ENCODE measurements around the gene EVX1. TPM values are rescaled to one million over a fixed set of nuclear protein-coding genes. Genes with fewer than 3 reads are reported as not detected.

EVX1 gene
- total RNA-seq, 2 experiments from 2014 or later: not detected

DNA sequence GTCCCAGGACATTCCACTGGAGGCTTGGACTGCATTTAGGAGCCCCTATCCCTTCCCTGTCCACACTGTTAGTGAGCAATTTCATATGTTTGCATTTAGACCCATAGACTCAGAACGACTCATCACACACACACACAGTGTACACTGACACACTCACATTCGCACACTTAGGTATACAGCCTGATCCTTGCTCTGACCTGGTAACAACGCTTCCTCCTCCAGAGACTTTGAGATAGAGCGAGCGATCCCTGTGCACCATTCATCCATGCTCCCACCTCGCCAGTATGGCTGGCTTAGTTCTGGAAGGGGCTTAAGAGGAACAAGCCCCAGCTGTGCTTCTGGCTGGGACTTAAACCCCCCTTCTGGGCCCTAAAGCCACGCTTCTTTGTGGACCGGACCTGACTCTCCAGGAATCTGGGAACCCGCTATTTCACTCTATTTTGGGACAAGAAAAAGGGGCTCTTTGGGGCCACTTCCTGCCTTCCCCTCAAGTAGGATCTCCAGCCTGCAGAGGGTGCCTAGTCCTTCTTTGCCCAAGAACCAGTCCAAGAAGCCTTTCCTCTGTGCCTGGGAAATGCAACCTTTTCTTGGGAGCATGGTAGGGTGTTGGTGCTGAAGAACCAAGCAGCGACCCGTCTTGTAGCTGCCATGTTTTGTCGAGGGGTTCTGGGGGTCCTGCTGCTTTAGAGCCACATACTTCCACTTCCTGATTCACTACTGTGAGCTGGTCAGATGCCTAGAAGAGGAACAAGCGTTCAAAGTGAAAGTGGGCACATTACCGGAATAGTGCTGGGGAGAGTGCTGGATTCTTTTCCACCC lies 41.6 kb upstream of the EVX1 start:
- CTCF ChIA-PET: interaction anchor here (2.4 kb wide), 1 partner anchor 21 kb away, joined by 10 read pairs; no protein-coding TSS in a partner anchor
- peak overlapping the region; percentile 67 for H3K27ac Mint-ChIP-seq
- peaks cover 91% of the 10 kb centered on the region for H3K27me3 Mint-ChIP-seq
- ATAC-seq (no peak), DNase-seq (no peak)
- H3K36me3 Mint-ChIP-seq: no peaks in the 10 kb centered on the region
- peaks cover 32% of the 10 kb centered on the region for H3K4me1 Mint-ChIP-seq
- peak overlapping the region; percentile 26 for H3K4me3 Mint-ChIP-seq
- H3K9me3 Mint-ChIP-seq (ENCODE audit: low read depth): no peaks in the 10 kb centered on the region

DNA sequence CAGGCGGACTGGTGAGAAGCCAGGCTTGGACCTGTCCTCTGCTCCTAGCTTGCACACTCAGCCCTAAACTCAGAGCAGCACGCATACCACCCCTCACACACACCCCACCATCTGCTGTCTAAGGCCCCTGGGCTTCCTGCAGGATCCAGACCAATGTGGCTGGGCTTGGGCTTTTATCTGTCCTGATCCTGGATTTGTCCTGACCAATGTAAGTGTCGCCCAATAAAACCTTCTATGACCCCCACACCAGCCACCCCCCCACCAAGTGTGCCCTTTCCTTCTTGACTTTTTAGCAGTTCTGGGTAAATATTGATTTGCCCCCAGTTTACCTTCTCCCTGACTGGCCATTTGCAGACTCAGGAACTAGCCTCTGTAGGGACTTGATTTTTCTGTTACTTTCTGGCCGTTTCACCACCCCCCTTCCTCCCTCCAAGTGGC lies 41.0 kb upstream of the EVX1 start:
- CTCF ChIA-PET: interaction anchor here (1.2 to 2.4 kb wide), 2 partner anchors 10 to 22 kb away, joined by 4 to 10 read pairs; no protein-coding TSS in a partner anchor
- H3K36me3 Mint-ChIP-seq: no peaks in the 10 kb centered on the region
- ATAC-seq: no peak
- no peak overlapping the region for H3K27ac Mint-ChIP-seq
- H3K9me3 Mint-ChIP-seq (ENCODE audit: low read depth): no peaks in the 10 kb centered on the region
- H3K4me3 Mint-ChIP-seq: no peak overlapping the region
- H3K27me3 Mint-ChIP-seq: peaks cover 92% of the 10 kb centered on the region
- peaks cover 30% of the 10 kb centered on the region for H3K4me1 Mint-ChIP-seq
- DNase-seq: no peak

DNA sequence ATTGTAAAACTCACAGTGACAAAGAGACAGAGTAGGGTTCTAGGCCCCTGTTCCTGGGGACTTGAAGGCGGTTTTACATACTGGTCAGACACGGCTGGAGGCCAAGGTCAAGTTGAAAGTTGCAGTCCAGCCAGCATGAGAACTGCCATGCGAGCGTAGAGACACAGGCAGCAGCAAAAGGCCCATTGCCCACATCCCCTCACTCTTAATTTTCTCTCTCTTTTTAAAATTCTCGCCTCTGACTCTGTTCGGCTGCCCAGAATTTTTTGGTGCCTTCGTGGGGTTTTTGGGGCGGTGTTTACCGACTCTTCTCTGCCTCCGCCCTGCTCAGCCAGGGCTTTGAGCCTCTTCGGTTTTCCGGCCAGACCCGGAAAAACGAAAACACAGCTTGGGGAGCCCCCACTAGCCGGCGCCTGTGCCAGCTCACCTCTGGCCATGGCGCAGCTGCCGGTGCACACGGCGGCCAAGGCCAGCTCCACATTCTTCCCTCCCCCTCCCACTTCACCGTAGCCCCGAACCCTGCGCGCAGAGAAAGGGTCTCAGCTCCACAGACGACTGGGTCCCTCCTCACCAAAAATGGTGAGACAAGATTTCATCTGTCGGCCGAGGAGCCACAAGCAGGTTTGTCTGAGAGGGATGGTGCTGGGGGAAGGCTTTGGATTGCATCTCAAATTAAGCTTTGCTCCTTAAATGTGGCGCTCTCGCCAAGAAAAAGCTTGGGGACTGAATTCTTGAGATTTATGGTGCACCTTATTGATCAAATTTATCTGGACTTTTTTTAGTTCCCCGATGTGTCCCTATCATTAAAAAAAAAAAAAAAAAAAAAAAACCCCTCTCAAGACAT lies 40.4 kb upstream of the EVX1 start:
- H3K4me1 Mint-ChIP-seq: peaks cover 30% of the 10 kb centered on the region
- H3K9me3 Mint-ChIP-seq (ENCODE audit: low read depth): no peaks in the 10 kb centered on the region
- no peak for ATAC-seq
- no peak overlapping the region for H3K27ac Mint-ChIP-seq
- CTCF ChIA-PET: interaction anchor here (1.2 to 2.4 kb wide), 2 partner anchors 9 to 23 kb away, joined by 4 to 10 read pairs; no protein-coding TSS in a partner anchor
- no peak for DNase-seq
- peaks cover 92% of the 10 kb centered on the region for H3K27me3 Mint-ChIP-seq
- no peaks in the 10 kb centered on the region for H3K36me3 Mint-ChIP-seq
- H3K4me3 Mint-ChIP-seq: no peak overlapping the region

DNA sequence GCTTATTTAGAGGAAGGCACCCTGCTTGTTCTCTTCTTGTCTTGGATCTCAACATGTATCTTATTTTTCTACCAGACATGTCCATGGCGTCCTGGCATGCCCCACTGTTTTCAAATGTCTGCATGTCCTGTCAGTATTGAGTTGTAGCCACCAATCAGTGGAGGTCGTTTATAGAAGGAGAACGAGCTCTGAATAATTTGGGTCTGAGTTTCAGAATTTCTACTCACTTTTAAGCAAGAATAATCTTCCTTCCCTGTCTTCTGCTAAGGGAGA lies 39.8 kb upstream of the EVX1 start:
- Mint-ChIP-seq H3K4me1 (peaks cover 30% of the 10 kb centered on the region), H3K36me3 (no peaks in the 10 kb centered on the region), H3K4me3 (no peak overlapping the region)

DNA sequence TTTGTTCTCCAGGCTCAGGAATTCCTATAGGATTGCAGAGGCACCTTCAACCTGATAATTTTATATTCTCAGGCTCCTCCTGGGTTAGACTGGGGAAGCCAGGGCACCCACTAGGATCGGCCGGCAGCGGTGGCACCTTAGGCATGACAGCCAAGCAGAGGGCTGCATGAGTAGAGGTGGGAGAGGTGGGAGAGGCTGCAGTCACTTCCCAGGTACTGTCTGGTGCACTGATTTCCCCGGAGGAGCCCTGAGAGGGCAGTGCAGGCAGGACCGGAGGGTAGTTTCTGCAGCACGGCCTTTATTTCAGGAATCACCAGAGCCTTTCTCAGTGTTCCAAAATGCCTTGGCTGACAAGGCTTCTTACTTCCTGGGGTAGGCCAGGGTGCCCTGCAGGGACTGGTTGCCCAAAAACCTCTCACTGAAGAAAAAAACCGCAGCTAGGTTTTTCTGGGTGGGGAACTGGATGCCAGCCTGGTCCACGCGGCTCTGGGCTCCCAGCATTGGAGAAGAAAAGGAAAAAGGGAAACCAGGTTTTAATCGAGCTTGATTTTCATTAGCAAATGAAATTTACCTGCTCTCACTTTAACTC lies 39.1 kb upstream of the EVX1 start:
- H3K27ac Mint-ChIP-seq: no peak overlapping the region
- CTCF ChIA-PET: interaction anchor here (0.6 to 2.5 kb wide), 5 partner anchors 8 to 56 kb away, joined by 3 to 10 read pairs (median 4); no protein-coding TSS in a partner anchor
- DNase-seq: peak; percentile 15
- H3K9me3 Mint-ChIP-seq (ENCODE audit: low read depth): no peaks in the 10 kb centered on the region
- no peak for ATAC-seq
- no peak overlapping the region for H3K4me3 Mint-ChIP-seq
- no peaks in the 10 kb centered on the region for H3K36me3 Mint-ChIP-seq
- peaks cover 92% of the 10 kb centered on the region for H3K27me3 Mint-ChIP-seq
- peaks cover 30% of the 10 kb centered on the region for H3K4me1 Mint-ChIP-seq

More for the DNA sequence above, 39.8 kb upstream of the EVX1 start:
- CTCF ChIA-PET: interaction anchor here (1.2 to 2.4 kb wide), 2 partner anchors 9 to 23 kb away, joined by 4 to 10 read pairs; no protein-coding TSS in a partner anchor
- Mint-ChIP-seq H3K27me3 (peaks cover 92% of the 10 kb centered on the region), H3K9me3 (ENCODE audit: low read depth) (no peaks in the 10 kb centered on the region), H3K27ac (no peak overlapping the region)
- no peak for ATAC-seq
- no peak for DNase-seq

DNA sequence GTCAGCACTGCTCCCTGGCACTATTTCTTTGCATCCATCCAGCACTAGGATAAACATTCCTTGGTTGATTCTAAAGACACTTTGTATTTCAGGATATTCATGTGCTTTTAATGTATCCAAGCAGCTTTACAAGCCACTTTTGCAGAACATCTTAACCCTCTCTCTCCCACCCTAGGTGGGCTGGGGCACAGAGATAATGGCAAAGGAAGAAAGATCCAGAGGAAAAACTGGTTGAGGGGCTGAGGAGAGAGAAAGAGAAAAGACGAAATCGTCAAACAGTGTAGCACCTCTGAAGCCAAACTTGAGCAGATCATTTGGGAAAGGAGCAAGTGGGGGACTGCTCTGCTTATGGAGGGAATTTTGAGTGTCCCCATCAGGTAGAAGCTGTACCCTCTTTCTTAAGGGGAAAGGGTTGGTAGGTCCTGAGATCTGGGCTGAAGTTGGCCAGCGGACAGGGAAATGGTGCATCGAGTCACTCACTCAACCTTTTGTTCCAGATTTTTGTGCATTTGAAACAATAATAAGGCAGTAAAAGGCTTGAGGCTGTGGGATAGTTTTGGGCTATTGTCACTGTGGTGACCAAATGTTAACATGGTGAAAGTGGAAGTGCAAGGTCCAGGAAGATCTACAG lies 38.5 kb upstream of the EVX1 start:
- peaks cover 91% of the 10 kb centered on the region for H3K27me3 Mint-ChIP-seq
- H3K27ac Mint-ChIP-seq: no peak overlapping the region
- CTCF ChIA-PET: interaction anchor here (0.6 to 2.5 kb wide), 4 partner anchors 8 to 55 kb away, joined by 3 to 8 read pairs (median 4); no protein-coding TSS in a partner anchor
- no peaks in the 10 kb centered on the region for H3K36me3 Mint-ChIP-seq
- H3K4me3 Mint-ChIP-seq: no peak overlapping the region
- ATAC-seq: no peak
- no peaks in the 10 kb centered on the region for H3K9me3 Mint-ChIP-seq (ENCODE audit: low read depth)
- H3K4me1 Mint-ChIP-seq: peaks cover 28% of the 10 kb centered on the region
- DNase-seq: no peak

DNA sequence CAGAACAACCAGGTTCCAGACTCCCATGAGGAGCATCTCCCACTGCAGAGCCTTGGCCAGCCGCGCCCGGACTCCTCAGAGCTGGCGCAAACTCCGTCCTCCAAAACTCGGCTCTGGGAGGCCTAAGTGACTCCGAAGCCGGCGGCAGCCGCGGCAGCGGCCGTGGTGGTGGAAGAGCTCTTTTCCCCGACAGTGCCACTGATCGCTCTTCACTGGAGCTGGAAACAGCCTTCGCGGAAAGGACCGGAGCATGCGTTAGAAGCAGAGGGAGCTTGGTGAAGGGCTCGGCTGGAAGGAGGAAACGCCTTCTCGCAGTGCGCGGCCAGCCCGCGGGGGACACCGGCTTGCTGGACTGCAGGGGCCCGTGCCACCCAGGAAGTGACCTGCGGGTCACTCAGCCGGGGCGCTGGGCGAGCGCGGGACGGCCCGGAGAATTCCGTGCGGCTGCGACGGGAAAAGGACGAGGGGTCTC lies 37.7 kb upstream of the EVX1 start:
- H3K36me3 Mint-ChIP-seq: no peaks in the 10 kb centered on the region
- ATAC-seq (no peak), DNase-seq (peak; percentile 39)
- peaks cover 96% of the 10 kb centered on the region for H3K27me3 Mint-ChIP-seq
- H3K9me3 Mint-ChIP-seq (ENCODE audit: low read depth): no peaks in the 10 kb centered on the region
- H3K4me1 Mint-ChIP-seq: peaks cover 27% of the 10 kb centered on the region
- H3K27ac Mint-ChIP-seq: no peak overlapping the region
- no peak overlapping the region for H3K4me3 Mint-ChIP-seq
- CTCF ChIA-PET: interaction anchor here (2.5 kb wide), 1 partner anchor 9 kb away, joined by 8 read pairs; no protein-coding TSS in a partner anchor

DNA sequence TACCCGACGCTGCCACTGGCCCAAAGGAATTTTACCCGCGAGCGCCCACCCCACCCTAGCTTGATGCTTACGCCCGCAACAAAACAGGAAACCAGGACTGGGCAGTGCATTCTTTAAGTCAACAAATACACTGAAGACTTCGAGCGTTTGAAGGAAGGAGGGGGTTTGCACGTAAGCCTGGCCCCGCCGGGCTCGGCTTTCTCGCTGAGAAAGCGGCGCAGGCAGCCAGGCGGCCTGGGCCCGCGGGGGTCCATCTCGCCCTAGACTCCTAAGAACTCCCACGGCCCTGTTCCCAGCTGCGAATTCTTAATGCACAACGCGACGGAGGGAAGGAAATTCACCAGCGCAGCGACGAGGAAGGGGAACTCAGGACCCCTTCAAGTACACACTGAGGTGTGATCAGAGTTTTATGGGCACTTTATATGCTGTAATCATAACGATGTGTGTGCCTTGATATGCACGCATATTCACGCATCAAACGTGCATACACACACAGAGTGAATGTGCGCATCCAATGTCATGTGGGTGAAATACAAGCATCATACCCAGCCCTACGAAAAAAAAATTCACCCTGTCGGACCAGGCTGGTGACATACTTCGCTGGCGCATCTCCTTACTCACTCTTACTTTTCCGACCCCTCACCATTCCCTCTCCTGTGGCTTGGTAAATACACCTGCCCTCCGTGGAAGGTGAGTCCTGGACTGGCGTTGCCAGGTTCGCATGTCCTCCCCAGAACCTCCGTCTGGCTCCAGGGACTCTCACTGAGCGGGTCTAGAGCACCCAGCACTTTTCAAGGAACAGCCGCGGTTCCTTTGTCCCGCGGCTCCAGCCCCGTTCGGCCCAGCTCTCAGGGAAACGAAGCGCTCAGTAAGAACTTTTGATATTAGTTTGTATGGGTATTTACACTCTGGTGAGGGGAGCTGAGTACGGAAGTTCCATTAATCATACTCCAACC lies 37.0 kb upstream of the EVX1 start:
- CTCF ChIA-PET: interaction anchor here (2.5 kb wide), 1 partner anchor 10 kb away, joined by 8 read pairs; no protein-coding TSS in a partner anchor
- Mint-ChIP-seq H3K27ac (no peak overlapping the region), H3K9me3 (ENCODE audit: low read depth) (no peaks in the 10 kb centered on the region), H3K4me3 (no peak overlapping the region), H3K36me3 (no peaks in the 10 kb centered on the region), H3K27me3 (peaks cover 98% of the 10 kb centered on the region), H3K4me1 (peaks cover 28% of the 10 kb centered on the region)
- DNase-seq (no peak), ATAC-seq (no peak)

DNA sequence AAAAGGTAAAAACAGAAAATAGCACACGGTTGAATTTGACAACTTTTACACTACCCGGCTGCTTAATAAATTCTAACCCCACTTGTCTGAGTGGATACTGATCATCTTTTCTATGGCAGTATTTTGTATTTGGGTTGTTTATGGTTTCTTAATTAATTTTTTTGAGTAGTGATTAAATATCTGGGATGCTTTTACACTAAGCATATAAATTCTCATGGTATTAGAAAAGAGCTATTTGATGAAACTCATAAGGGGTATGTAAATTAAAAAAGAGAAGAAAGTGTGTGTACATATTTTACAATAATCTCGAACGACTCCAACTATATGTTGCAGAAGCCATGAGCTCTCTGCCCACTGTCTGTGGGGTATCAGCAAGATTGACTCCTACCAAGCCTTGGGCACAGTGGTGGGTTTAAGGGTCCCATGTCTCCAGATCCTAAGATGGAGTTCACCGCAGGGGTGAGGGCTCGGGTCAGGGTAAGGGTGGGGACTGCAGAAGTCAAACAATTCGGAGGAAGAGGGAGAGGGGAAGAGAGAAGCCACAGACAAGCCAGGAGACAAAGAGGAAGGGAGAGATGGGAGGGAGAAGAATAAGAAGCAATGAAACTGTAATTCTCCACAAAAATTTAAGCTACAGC lies 35.1 kb upstream of the EVX1 start:
- peaks cover 98% of the 10 kb centered on the region for H3K27me3 Mint-ChIP-seq
- DNase-seq (no peak), ATAC-seq (no peak)
- H3K4me1 Mint-ChIP-seq: peaks cover 15% of the 10 kb centered on the region
- H3K4me3 Mint-ChIP-seq: no peak overlapping the region
- no peaks in the 10 kb centered on the region for H3K9me3 Mint-ChIP-seq (ENCODE audit: low read depth)
- H3K27ac Mint-ChIP-seq: no peak overlapping the region
- no peaks in the 10 kb centered on the region for H3K36me3 Mint-ChIP-seq
- CTCF ChIA-PET: interaction anchor here (1.7 kb wide), 1 partner anchor 12 kb away, joined by 5 read pairs; no protein-coding TSS in a partner anchor

DNA sequence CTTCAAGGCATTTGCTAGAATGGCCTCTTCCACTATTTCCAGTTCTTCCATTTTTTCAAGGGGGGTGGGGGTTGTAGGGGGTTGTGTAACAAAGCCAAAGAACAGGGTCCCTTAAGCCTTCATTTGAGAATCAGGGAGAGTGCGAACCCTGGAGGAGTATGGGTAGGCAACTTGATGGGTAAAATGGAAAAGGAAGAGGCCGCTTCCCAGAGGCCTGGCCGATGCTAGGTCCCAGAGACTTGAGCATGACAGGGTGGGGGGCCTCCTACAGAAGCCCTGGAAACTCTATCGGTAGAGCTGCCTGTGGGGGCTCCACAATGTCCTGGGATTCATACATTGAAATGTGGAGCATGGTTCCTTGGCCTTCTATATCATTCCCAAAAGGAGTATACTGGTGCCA lies 33.6 kb upstream of the EVX1 start:
- Mint-ChIP-seq H3K36me3 (no peaks in the 10 kb centered on the region), H3K27ac (no peak overlapping the region), H3K4me1 (peaks cover 12% of the 10 kb centered on the region), H3K4me3 (no peak overlapping the region), H3K27me3 (peaks cover 96% of the 10 kb centered on the region), H3K9me3 (ENCODE audit: low read depth) (no peaks in the 10 kb centered on the region)
- ATAC-seq (no peak), DNase-seq (no peak)
- CTCF ChIA-PET: interaction anchor here (0.7 to 1.8 kb wide), 7 partner anchors 10 to 711 kb away, joined by 3 to 7 read pairs (median 3); partner anchors contain the start of gene EVX1

DNA sequence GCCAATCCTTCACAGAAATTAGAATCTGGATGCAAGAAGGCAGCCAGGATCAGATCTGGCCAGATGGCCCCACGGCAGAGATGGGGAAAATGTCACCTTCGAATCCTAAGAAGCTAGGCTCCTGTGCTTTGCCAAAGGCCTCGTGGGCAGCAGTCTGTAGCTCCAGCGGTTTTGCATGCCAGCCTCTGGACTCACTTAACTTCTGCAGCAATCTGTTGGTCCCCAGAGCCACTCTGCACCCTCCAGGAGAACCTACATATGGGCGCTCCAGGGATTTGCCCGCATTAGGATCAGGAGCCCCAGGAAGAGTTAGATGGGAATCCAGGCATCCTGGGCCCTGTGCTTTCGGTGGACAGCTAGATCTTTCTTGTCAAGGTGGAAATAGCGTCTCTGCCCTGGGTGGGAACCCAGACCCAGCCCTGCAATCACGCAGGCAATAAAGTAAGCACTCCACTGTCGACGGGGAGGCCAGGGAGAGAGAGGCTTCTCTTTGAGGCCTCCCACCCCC lies 32.6 kb upstream of the EVX1 start:
- no peaks in the 10 kb centered on the region for H3K36me3 Mint-ChIP-seq
- peaks cover 96% of the 10 kb centered on the region for H3K27me3 Mint-ChIP-seq
- ATAC-seq (no peak), DNase-seq (no peak)
- H3K4me3 Mint-ChIP-seq: no peak overlapping the region
- H3K27ac Mint-ChIP-seq: no peak overlapping the region
- peaks cover 10% of the 10 kb centered on the region for H3K4me1 Mint-ChIP-seq
- CTCF ChIA-PET: interaction anchor here (1.0 to 2.2 kb wide), 9 partner anchors 11 to 811 kb away, joined by 3 to 12 read pairs (median 5); partner anchors contain the start of gene EVX1
- no peaks in the 10 kb centered on the region for H3K9me3 Mint-ChIP-seq (ENCODE audit: low read depth)

All from activated CD8-positive, alpha-beta memory T cell treated with anti-CD3 and anti-CD28 coated beads, Interleukin-2, amount 10 ng/mL, durations not matched to agents 7 days and 5 days (primary cell).